K562 (cell line): Measurements from ENCODE around the gene NT5DC2.

Experiments used
- CHD1 ChIP-seq: fragments of 200-600 bp; sonication (generic); IDR thresholded peaks from one replicate; pipeline ENCODE4 v1.6.1; 2012; ENCODE audit warnings: mild to moderate bottlenecking, moderate library complexity, low read length, inconsistent platforms
- CTCF ChIP-seq, 3 experiments: IDR thresholded peaks in 2 of 3; conservative IDR thresholded peaks in 1 of 3; 2 replicates each; pipeline ENCODE4 v1.5.1; 2011 to 2012; ENCODE audit warnings: low read length in 3 of 3, mild to moderate bottlenecking in 3 of 3, control low read depth in 2 of 3, improper control_type of control experiment in 1 of 3, inconsistent platforms in 1 of 3, low read depth in 1 of 3, mixed read lengths in 1 of 3, moderate library complexity in 1 of 3; ENCODE audit not compliant: insufficient read depth in 2 of 3
- E2F6 ChIP-seq, 2 experiments: IDR thresholded peaks; 2 replicates each; pipeline ENCODE4 v1.6.1; 2011; ENCODE audit warnings: borderline replicate concordance in 1 of 2, control low read depth in 1 of 2, low read depth in 1 of 2, low read length in 1 of 2, mild to moderate bottlenecking in 1 of 2, mixed read lengths in 1 of 2, moderate library complexity in 1 of 2; ENCODE audit not compliant: insufficient read depth in 1 of 2, insufficient read length in 1 of 2, poor library complexity in 1 of 2, severe bottlenecking in 1 of 2; ENCODE audit errors: extremely low read depth in 1 of 2
- EGR1 ChIP-seq: fragments of 450-650 bp; conservative IDR thresholded peaks from 2 replicates; pipeline ENCODE4 v1.6.1; 2017; ENCODE audit warnings: mild to moderate bottlenecking
- FOXM1 ChIP-seq, 2 experiments: fragments of 450-650 bp in 1 of 2; sonication (generic) in 1 of 2; formaldehyde crosslinking in 1 of 2; IDR thresholded peaks; 2 replicates each; pipeline versions ENCODE4 v1.6.1 to v1.9.0; 2017 to 2022; ENCODE audit warnings: low read depth in 2 of 2, mild to moderate bottlenecking in 2 of 2, missing genetic modification reagents in 1 of 2, moderate library complexity in 1 of 2
- JUND ChIP-seq, 2 experiments: IDR thresholded peaks; 2 replicates in 1 of 2; 3 replicates in 1 of 2; pipeline ENCODE4 v1.6.1; 2011; ENCODE audit warnings: borderline replicate concordance in 2 of 2, low read depth in 2 of 2, low read length in 2 of 2, improper control_type of control experiment in 1 of 2, missing biosample characterization in 1 of 2, missing genetic modification characterization in 1 of 2, missing genetic modification reagents in 1 of 2
- KLF10 ChIP-seq: fragments of 250-450 bp; sonication (Bioruptor Pico); IDR thresholded peaks from 2 replicates; pipeline ENCODE4 v1.6.1; 2021; ENCODE audit warnings: matching md5 sums
- MIER1 ChIP-seq: fragments of 450-650 bp; IDR thresholded peaks from 2 replicates; pipeline ENCODE4 v1.6.1; 2016; ENCODE audit warnings: antibody characterized with exemption, mild to moderate bottlenecking, low read depth
- POLR2A ChIP-seq: fragments of 450-650 bp; conservative IDR thresholded peaks from 2 replicates; pipeline ENCODE4 v1.6.1; 2016
- TCF7L2 ChIP-seq: fragments of 150-350 bp; IDR thresholded peaks from 2 replicates; pipeline ENCODE4 v1.6.1; 2016; ENCODE audit warnings: low read depth, mild to moderate bottlenecking, low read length, moderate library complexity
- YBX1 ChIP-seq: fragments of 450-650 bp; IDR thresholded peaks from 2 replicates; pipeline ENCODE4 v1.7.1; 2016; ENCODE audit warnings: mild to moderate bottlenecking
- ZNF780A ChIP-seq: fragments of 250-450 bp; sonication (Bioruptor Pico); IDR thresholded peaks from 2 replicates; pipeline ENCODE4 v1.5.0; 2021; ENCODE audit warnings: mild to moderate bottlenecking
- TF ChIP-seq, protein P1 (sequence below): IDR thresholded peaks from 3 replicates; pipeline ENCODE4 v1.6.1; 2011; ENCODE audit warnings: borderline replicate concordance, mild to moderate bottlenecking; ENCODE audit not compliant: insufficient read length, insufficient read depth

DNA sequence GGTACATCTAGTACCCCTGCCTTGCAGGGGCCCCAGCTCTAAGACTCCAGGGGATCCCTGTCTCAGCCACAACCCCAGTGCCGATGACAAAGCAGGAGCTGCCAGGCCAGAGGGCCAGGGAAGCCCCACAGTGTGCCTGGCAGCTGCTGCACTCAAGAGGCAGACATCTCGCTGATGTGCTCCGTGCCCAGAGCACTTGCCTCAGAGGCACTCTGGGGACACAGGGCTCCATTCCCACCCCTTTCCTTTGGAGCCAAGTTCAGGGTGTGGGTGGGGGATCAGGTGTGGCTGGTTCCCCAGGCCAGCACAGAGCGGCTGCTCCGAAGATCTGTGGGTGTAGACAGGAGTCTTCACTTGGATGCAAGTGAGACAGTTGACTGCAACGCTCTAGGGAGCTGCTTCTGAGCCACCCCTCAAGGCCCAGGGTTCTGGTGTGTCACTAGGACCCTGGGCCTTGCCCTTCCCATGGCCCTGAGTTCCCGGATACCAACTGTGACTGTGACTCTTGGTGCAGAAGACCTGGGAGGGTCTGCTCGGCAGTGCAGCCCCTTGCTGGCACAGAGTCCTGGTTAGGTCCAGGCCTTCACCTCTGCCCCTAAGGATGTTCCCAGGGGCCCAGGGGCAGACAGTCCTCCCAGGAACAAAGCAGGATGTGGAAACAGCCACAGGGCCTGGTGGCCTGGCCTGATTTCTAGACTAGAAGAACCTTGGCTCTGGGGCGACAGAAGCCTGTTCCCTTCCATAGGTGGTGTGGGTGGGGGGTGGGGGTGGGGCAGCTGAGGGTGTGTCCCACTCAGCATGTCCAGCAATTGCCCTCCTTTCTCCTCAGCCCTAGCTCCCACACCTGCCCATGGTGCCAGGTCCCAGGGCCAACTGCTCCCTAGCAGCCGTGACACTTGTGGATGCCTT lies 2.5 kb downstream of the NT5DC2 start:
- TF ChIP-seq CHD1 (no peak), CTCF (IDR thresholded peaks at IDR 0.05 in 2 of 3, conservative IDR thresholded peaks at IDR 0.05 in 1 of 3; ENCODE audit: insufficient read depth in 2 of 3, low read depth in 1 of 3, low read length in 3 of 3) (no peak), TCF7L2 (no peak), JUND (IDR thresholded peaks at IDR 0.05; ENCODE audit: borderline replicate concordance, low read depth, low read length) (no peak), JUND (tag; IDR thresholded peaks at IDR 0.05; ENCODE audit: borderline replicate concordance, low read depth, low read length) (no peak), KLF10 (CRISPR knock-in tag) (no peak), FOXM1 (IDR thresholded peaks at IDR 0.05; ENCODE audit: low read depth) (no peak), FOXM1 (CRISPR knock-in tag; IDR thresholded peaks at IDR 0.05; ENCODE audit: low read depth) (no peak), ZNF780A (CRISPR knock-in tag) (no peak), E2F6 (IDR thresholded peaks at IDR 0.05; ENCODE audit: borderline replicate concordance in 1 of 2, extremely low read depth in 1 of 2, insufficient read depth in 1 of 2, insufficient read length in 1 of 2, low read depth in 1 of 2, low read length in 1 of 2, poor library complexity in 1 of 2, severe bottlenecking in 1 of 2) (no peak), EGR1 (no peak), POLR2A (no peak), YBX1 (no peak), MIER1 (no peak)
- TF ChIP-seq, protein P1, sequence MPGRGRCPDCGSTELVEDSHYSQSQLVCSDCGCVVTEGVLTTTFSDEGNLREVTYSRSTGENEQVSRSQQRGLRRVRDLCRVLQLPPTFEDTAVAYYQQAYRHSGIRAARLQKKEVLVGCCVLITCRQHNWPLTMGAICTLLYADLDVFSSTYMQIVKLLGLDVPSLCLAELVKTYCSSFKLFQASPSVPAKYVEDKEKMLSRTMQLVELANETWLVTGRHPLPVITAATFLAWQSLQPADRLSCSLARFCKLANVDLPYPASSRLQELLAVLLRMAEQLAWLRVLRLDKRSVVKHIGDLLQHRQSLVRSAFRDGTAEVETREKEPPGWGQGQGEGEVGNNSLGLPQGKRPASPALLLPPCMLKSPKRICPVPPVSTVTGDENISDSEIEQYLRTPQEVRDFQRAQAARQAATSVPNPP = no peak
